ENCODE measurements around the gene BICC1. TPM values are rescaled to one million over a fixed set of nuclear protein-coding genes. Genes with fewer than 3 reads are reported as not detected.

Gene BICC1
- total and polyA plus RNA-seq, 2 of the 4 experiments (the other 2 are of a cell fraction), result 5.7 to 42.5 TPM

DNA sequence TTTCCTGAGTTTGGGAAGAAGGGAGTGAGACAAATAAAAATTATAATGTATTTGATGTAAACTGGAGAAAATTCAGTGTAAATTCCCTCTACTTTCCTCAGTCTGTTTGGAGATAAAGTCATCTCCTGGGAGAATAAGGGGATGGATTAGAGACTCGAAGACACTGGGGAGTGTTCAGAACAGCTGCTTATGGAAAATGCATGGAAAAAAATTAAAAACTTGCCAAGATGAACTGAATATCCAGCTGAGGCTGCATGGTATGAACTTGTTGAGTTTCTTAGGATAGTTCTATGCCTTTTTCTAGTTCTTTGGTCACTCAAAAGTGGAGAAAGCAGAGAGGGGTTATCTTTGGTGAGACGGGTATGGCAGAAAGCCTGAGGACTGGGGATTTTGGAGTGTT lies 210.5 kb downstream of the BICC1 start:
- dilution Hi-C loops (cut with HindIII; ENCODE audit: low sequenced_read_pairs, unreplicated experiment) (no loop called here), in situ Hi-C loops (cut with MboI; ENCODE audit: low sequenced_read_pairs) (no loop called here), intact Hi-C loops (cut with micrococcal nuclease) (no loop called here)
- Histone ChIP-seq H3K56ac (ENCODE audit: extremely low read depth, insufficient read depth, low read length) (no peak overlapping the region), H3K4me1 (ENCODE audit: control insufficient read depth, insufficient read depth, low read length) (peaks cover 2% of the 10 kb centered on the region; the same call in 1 of the 2 replicates), H2AK9ac (replicated peaks; ENCODE audit: low read depth, low read length, poor library complexity) (no peak overlapping the region), H3K79me1 (ENCODE audit: low read depth in 1 of 2, low read length in 2 of 2) (peaks cover 15 to 26% of the 10 kb centered on the region in 2 experiments), H3K36me3 (ENCODE audit: control insufficient read depth, insufficient read depth, low read length) (peaks cover 2% of the 10 kb centered on the region), H3K14ac (replicated peaks; ENCODE audit: low read depth, low read length) (no peak overlapping the region), H4K5ac (ENCODE audit: low read depth, low read length) (no peak overlapping the region), H3K9me3 (ENCODE audit: control insufficient read depth, insufficient read depth, low read length) (no peaks in the 10 kb centered on the region), H2BK5ac (ENCODE audit: low read depth, low read length, poor library complexity, severe bottlenecking) (no peak overlapping the region), H3K27ac (ENCODE audit: insufficient read depth, low read length) (no peak overlapping the region), H3K23ac (ENCODE audit: low read depth, low read length) (no peak overlapping the region), H3K9me1 (ENCODE audit: insufficient read depth, low read length) (no peaks in the 10 kb centered on the region), H4K8ac (ENCODE audit: low read depth in 2 of 2, low read length in 2 of 2) (no peak overlapping the region), H2BK20ac (ENCODE audit: low read depth, low read length) (no peak overlapping the region), H3K4me3 (ENCODE audit: insufficient read depth, low read depth, low read length) (no peak overlapping the region), H3K4me2 (ENCODE audit: low read depth, low read length) (no peak overlapping the region), H2BK120ac (ENCODE audit: low read depth, low read length) (no peak overlapping the region), H3K27me3 (ENCODE audit: control insufficient read depth, insufficient read depth, low read length) (no peaks in the 10 kb centered on the region), H4K91ac (ENCODE audit: insufficient read depth, low read depth, low read length) (no peak overlapping the region), H3K9ac (ENCODE audit: low read depth, low read length) (no peak overlapping the region), H3K4ac (ENCODE audit: low read depth, low read length) (no peak overlapping the region), H2AK5ac (ENCODE audit: low read depth, low read length) (no peak overlapping the region), H3K18ac (ENCODE audit: low read depth, low read length) (no peak overlapping the region), H2AFZ (replicated peaks; ENCODE audit: low read length, poor library complexity) (no peak overlapping the region), H4K20me1 (ENCODE audit: insufficient read depth, low read length) (no peaks in the 10 kb centered on the region; the same call in none of the 2 replicates), H2BK15ac (ENCODE audit: low read depth, low read length) (no peak overlapping the region)
- ATAC-seq (ENCODE audit: low read depth) (no peak), DNase-seq (no peak)
- ChIA-PET POLR2A (ENCODE audit: unreplicated experiment) (no interaction called here), CTCF (no interaction called here)
- no TSS peak for BruUV-seq (replicated peaks)
- TF ChIP-seq RAD21 (IDR thresholded peaks at IDR 0.05; ENCODE audit: low read length) (no peak), POLR2A (IDR thresholded peaks at IDR 0.05; ENCODE audit: low read depth, low read length) (no peak), CTCF (conservative IDR thresholded peaks at IDR 0.05; ENCODE audit: low read depth, low read length) (no peak), RCOR1 (IDR thresholded peaks at IDR 0.05; ENCODE audit: insufficient replicate concordance, low read length) (no peak), CHD1 (IDR thresholded peaks at IDR 0.05; ENCODE audit: low read depth, low read length) (no peak), MAZ (IDR thresholded peaks at IDR 0.05; ENCODE audit: borderline replicate concordance, low read depth, low read length) (no peak), SMC3 (IDR thresholded peaks at IDR 0.05; ENCODE audit: low read depth, low read length) (no peak)
- WGBS, 2 experiments (ENCODE audit: extremely low coverage in 2 of 2, insufficient read length in 1 of 2), result 60% methylated on average over 1 of the region's 2 CpGs; no CpG with 5 or more reads in 1 of the 2 experiments

Measured in IMR-90 (cell line).